KMS-11 (cell line): Measurements from ENCODE around the gene FDX2.

Experiments used
- H2AFZ ChIP-seq: fragments of 200-600 bp; sonication (generic); 2 replicates; pipeline ENCODE4 v1.6.1; 2016; ENCODE audit warnings: antibody characterized with exemption, mixed run types, low read depth
- H3K27ac ChIP-seq: fragments of 200-600 bp; sonication (generic); 2 replicates; pipeline ENCODE4 v1.6.1; 2016; ENCODE audit warnings: mild to moderate bottlenecking, mixed run types
- H3K27me3 ChIP-seq: fragments of 200-600 bp; sonication (generic); 2 replicates; pipeline ENCODE4 v1.6.1; 2017; ENCODE audit warnings: mild to moderate bottlenecking, low read depth, mixed run types, moderate library complexity; ENCODE audit not compliant: insufficient read depth
- H3K36me3 ChIP-seq: fragments of 200-600 bp; sonication (generic); 2 replicates; pipeline ENCODE4 v1.6.1; 2017; ENCODE audit warnings: mild to moderate bottlenecking, mixed run types; ENCODE audit not compliant: insufficient read depth
- H3K4me1 ChIP-seq: fragments of 200-600 bp; sonication (generic); 2 replicates; pipeline ENCODE4 v1.6.1; 2016; ENCODE audit warnings: mild to moderate bottlenecking, low read depth, mixed run types; ENCODE audit not compliant: poor library complexity, severe bottlenecking
- H3K4me2 ChIP-seq: fragments of 200-600 bp; sonication (generic); 2 replicates; pipeline ENCODE4 v1.7.0; 2016; ENCODE audit warnings: mild to moderate bottlenecking, mixed run types
- H3K4me3 ChIP-seq: fragments of 200-600 bp; sonication (generic); IDR thresholded peaks from 2 replicates; pipeline ENCODE4 v1.6.1; 2017; ENCODE audit warnings: low read depth, low read length, mixed read lengths; ENCODE audit not compliant: insufficient read depth
- H3K79me2 ChIP-seq: fragments of 200-600 bp; sonication (generic); 2 replicates; pipeline ENCODE4 v1.6.1; 2016; ENCODE audit warnings: low read depth, mixed run types; ENCODE audit not compliant: insufficient read depth
- H3K9ac ChIP-seq: fragments of 200-600 bp; sonication (generic); 2 replicates; pipeline ENCODE4 v1.6.1; 2016; ENCODE audit warnings: mild to moderate bottlenecking, mixed run types
- H4K20me1 ChIP-seq: fragments of 200-600 bp; sonication (generic); 2 replicates; pipeline ENCODE4 v1.6.1; 2016; ENCODE audit warnings: mild to moderate bottlenecking, mixed run types; ENCODE audit not compliant: insufficient read depth
- CTCF ChIP-seq: fragments of 200-600 bp; sonication (generic); conservative IDR thresholded peaks from 2 replicates; pipeline ENCODE4 v1.6.1; 2017; ENCODE audit warnings: low read depth, mild to moderate bottlenecking, antibody characterized with exemption, low read length, moderate library complexity, mixed read lengths

Gene FDX2

GRCh38 chr19:10362259-10362658, 46.4 kb upstream of the FDX2 start:
- Histone ChIP-seq H3K9ac (no peak overlapping the region), H3K4me2 (no peak overlapping the region), H3K27me3 (no peaks in the 10 kb centered on the region), H2AFZ (no peak overlapping the region), H3K4me3 (no peak overlapping the region), H3K4me1 (no peaks in the 10 kb centered on the region), H3K27ac (no peak overlapping the region), H4K20me1 (no peaks in the 10 kb centered on the region), H3K79me2 (no peaks in the 10 kb centered on the region), H3K36me3 (no peaks in the 10 kb centered on the region)
- TF ChIP-seq CTCF, result no peak

- H2AFZ ChIP-seq, result no peak overlapping the region
- H3K4me1 ChIP-seq, result no peaks in the 10 kb centered on the region
- no peak overlapping the region for H3K9ac ChIP-seq
- H3K4me2 ChIP-seq, result no peak overlapping the region
- TF ChIP-seq CTCF, result no peak
- no peak overlapping the region for H3K4me3 ChIP-seq
- H3K36me3 ChIP-seq, result no peaks in the 10 kb centered on the region
- H3K79me2 ChIP-seq, result no peaks in the 10 kb centered on the region
- no peak overlapping the region for H3K27ac ChIP-seq
- no peaks in the 10 kb centered on the region for H3K27me3 ChIP-seq
- H4K20me1 ChIP-seq, result no peaks in the 10 kb centered on the region
Measured at GRCh38 chr19:10361569-10362011, 45.8 kb upstream of the FDX2 start.

- Histone ChIP-seq H3K4me3 (no peak overlapping the region), H2AFZ (no peak overlapping the region), H3K27me3 (no peaks in the 10 kb centered on the region), H3K27ac (no peak overlapping the region), H3K9ac (no peak overlapping the region), H3K4me2 (no peak overlapping the region), H3K79me2 (no peaks in the 10 kb centered on the region), H3K4me1 (no peaks in the 10 kb centered on the region), H4K20me1 (no peaks in the 10 kb centered on the region), H3K36me3 (no peaks in the 10 kb centered on the region; the same call in 1 of the 2 replicates)
- TF ChIP-seq CTCF, result no peak
Measured at GRCh38 chr19:10356431-10356830, 40.6 kb upstream of the FDX2 start.

GRCh38 chr19:10353793-10354391, 38.1 kb upstream of the FDX2 start:
- Histone ChIP-seq H2AFZ (no peak overlapping the region), H3K4me3 (no peak overlapping the region), H3K4me1 (no peaks in the 10 kb centered on the region), H3K36me3 (no peaks in the 10 kb centered on the region; the same call in 1 of the 2 replicates), H3K4me2 (no peak overlapping the region), H3K9ac (no peak overlapping the region), H4K20me1 (no peaks in the 10 kb centered on the region), H3K27ac (no peak overlapping the region), H3K79me2 (no peaks in the 10 kb centered on the region), H3K27me3 (no peaks in the 10 kb centered on the region)
- TF ChIP-seq CTCF, result no peak
